GM19099 (cell line): ENCODE measurements around the gene ADAM8.

Source experiments
- POLR2A ChIP-seq: IDR thresholded peaks from 3 replicates; pipeline ENCODE4 v1.6.1; 2011; ENCODE audit warnings: low read depth; ENCODE audit not compliant: insufficient read length; ENCODE audit errors: extremely low read depth

The ADAM8 gene

DNA sequence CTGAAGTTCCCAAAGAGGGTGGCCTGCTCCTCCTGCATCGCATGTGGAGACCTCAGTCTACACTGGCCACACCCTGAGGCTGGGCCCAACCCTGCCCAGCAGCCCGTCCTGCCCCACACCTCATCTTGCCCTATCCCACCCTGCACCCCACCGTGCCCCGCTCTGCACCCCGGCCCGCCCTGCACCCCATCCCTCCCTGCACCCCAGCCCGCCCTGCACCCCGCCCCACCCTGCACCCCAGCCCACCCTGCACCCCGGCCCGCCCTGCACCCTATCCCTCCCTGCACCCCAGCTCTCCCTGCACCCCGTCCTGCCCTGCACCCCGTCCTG is 24.5 kb downstream of the ADAM8 start:
- TF ChIP-seq POLR2A: no peak

DNA sequence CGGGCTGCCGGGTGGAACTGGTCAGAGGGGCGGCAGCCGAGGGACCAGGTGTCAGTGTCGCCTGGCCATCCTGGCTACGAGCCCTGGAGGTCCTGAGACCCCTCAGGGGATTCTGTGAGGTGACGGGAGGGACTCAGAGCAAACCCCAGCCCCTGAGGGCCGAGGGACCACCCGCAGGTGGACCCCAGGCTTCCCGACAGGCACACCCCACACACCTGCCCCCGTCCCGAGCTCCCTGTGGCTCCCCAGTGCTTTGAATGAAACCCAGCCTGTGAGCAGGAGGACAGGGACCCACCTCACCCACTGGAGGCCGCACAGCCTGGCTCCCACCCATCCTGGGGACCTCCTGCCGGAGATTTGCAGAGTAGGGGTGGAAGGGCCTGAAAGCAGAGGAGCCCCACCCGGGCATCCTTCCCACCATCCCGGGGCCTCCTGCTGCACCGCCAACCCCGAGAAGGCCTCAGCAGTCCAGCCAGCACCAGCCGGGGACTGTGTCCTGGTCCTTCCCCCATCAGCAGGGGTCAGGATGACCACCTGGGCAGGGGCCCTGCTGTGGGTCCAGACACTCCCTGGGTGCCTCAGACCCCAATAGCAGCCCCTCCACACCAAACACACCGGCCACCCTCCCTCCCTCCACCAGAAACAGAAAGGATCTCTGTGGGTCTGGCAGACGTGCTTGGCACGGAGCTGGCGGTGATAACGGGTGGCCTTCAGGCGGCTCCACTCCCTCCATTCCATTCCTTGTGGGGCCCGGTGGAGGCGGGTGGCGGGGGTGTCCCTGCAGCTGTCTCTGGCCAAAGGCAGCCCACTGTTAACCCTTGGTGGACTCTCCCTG is 25.1 kb downstream of the ADAM8 start:
- no peak for TF ChIP-seq POLR2A

- TF ChIP-seq POLR2A: no peak
Observed at GRCh38 chr10:133249975-133250754, 26.5 kb downstream of the ADAM8 start.

- TF ChIP-seq POLR2A: no peak
Observed at GRCh38 chr10:133249094-133249780, 27.4 kb downstream of the ADAM8 start.

- no peak for TF ChIP-seq POLR2A
Observed at GRCh38 chr10:133248334-133248715, 28.3 kb downstream of the ADAM8 start.

GRCh38 chr10:133247681-133248333 is 28.9 kb downstream of the ADAM8 start:
- TF ChIP-seq POLR2A: no peak

GRCh38 chr10:133246236-133246626 is 30.4 kb downstream of the ADAM8 start:
- no peak for TF ChIP-seq POLR2A

DNA sequence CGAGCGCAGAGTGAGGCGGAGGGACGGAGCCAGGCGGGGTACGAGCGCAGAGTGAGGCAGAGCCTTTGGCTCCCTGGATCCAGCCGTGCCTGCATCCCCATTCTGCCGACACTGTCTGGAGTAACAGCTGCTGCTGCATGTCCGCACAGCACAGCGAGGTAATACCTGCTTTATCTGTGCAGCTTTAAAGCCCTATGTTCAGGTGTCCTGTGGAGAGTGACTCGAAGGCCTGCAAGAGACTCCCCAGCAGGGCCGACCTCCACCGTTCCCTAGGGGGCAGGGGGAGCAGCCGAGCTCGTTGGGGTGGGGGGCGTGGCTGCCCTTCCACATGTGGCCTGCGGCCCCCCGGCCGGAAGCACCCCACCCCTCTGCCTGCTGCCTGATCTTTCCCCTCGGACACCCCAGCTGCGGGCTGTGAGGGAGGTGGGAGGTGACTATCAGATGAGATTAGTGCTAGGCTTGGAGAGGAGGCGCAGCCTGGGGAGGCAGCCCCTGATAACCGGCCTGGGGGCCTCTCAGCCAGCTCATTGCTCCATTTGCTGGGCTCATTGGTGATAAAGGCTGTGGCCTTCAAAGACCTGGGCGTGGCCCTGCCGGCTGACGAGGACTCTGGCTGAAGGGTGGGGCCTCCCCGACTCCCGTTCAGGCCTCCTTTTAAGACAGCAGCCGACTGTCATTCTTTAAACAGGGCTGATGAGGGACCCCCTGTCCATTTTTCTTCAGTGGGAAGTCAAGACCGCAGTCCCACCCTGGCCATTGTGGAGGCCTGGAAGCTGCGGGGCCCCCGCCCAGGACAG is 31.0 kb downstream of the ADAM8 start:
- TF ChIP-seq POLR2A: no peak

- TF ChIP-seq POLR2A: no peak
Observed at GRCh38 chr10:133243593-133243992, 33.1 kb downstream of the ADAM8 start.

- no peak for TF ChIP-seq POLR2A
Observed at GRCh38 chr10:133242611-133243356, 33.9 kb downstream of the ADAM8 start.

DNA sequence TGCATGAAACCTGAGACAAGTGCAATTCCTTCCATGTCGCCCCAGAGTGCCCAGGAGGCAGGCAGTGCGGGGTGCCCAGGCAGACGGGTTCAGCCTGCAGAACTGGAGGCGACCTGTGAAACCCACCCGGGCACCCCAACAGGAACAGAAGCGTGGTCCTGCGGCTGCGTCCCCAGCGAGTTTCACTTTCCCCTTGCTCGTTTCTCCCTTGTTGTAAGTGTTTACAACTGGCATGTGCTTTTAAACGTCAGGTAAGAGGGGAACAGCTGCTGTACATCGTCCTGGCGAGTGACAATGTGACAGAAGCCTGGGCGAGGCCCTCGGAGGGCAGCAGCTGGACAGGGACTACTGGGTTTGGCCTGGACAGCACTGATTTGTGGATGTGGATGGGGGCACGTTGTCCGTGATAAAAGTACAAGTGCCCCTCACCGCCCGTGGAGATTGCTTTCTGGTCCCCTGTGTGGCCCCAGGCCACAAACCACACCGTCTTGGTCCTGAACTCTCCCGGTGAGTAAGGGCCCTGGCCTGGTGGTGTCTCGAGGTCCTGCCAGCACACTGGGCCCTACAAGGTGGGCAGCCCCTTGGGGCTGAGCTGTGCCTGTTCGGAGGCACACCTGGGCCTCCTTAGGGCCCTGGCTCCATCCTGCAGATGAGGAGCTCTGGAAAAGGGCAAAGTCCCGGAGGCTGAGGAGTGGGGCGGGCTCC is 35.0 kb downstream of the ADAM8 start:
- no peak for TF ChIP-seq POLR2A

DNA sequence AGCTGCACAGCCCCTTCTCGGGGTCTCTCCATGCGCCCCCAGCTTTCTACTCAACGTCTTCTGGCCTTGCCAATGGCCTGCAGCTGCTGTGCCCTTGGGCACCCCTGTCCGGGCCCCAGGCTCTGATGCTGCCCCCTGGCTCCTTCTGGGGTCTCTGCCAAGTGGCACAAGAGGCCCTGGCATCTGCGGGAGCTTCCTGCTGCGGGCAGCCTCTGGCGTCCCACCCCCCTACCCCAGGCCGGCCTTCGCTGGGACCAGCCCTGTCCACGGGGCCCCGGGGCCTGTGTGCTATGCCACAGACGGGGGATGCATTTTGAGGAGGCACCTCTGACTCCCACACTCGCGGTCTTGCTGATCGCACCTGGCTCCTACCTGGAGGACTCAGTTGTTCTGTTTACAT is 36.7 kb downstream of the ADAM8 start:
- TF ChIP-seq POLR2A: no peak

DNA sequence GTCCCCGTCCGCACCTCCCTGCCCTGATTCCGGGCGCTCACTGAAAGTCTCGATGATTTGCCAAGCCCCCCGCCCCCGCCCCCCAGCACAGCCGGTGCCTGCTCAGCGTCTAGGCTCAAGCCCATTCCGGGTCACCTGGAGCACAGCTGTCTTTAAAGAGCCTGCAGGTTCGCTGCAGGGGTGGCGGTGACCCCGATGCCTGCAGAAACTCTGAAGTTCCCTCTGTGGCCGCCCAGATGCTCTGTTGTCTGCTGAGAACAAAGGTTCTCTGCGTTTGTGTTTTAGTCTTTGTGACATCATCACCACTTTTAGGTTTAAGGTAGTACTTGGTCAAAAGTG is 38.2 kb downstream of the ADAM8 start:
- TF ChIP-seq POLR2A: no peak
